OCI-LY1 (cell line): Measurements from ENCODE around the gene TECPR2.

Experiments used
- H2AFZ ChIP-seq: fragments of 200-600 bp; sonication (generic), shearing (Covaris generic); 2 replicates; pipeline ENCODE4 v1.6.0; 2014; ENCODE audit warnings: antibody characterized with exemption, mild to moderate bottlenecking, low read length
- H3F3A ChIP-seq: fragments of 200-600 bp; sonication (generic), shearing (Covaris generic); 2 replicates; pipeline ENCODE4 v1.6.0; 2014; ENCODE audit warnings: mild to moderate bottlenecking, antibody characterized with exemption, low read length, moderate library complexity; ENCODE audit not compliant: insufficient read depth
- H3K27ac ChIP-seq: fragments of 200-600 bp; sonication (generic); 2 replicates; pipeline ENCODE4 v1.5.1; 2014; ENCODE audit warnings: low read length, mixed run types, mild to moderate bottlenecking, low read depth; ENCODE audit not compliant: poor library complexity, severe bottlenecking
- H3K27me3 ChIP-seq: fragments of 200-600 bp; sonication (generic); 2 replicates; pipeline ENCODE4 v1.6.0; 2014; ENCODE audit warnings: antibody characterized with exemption, mild to moderate bottlenecking, low read length, moderate library complexity; ENCODE audit not compliant: insufficient read depth
- H3K36me3 ChIP-seq: fragments of 200-600 bp; sonication (generic); 2 replicates; pipeline ENCODE4 v1.6.1; 2014; ENCODE audit warnings: mild to moderate bottlenecking, antibody characterized with exemption, low read length, moderate library complexity, mixed read lengths; ENCODE audit not compliant: insufficient read depth
- H3K4me1 ChIP-seq: fragments of 200-600 bp; sonication (generic); 2 replicates; pipeline ENCODE4 v1.5.1; 2014; ENCODE audit warnings: mild to moderate bottlenecking, low read length, moderate library complexity; ENCODE audit not compliant: insufficient read depth, severe bottlenecking
- H3K4me2 ChIP-seq: fragments of 200-600 bp; sonication (generic), shearing (Covaris generic); 2 replicates; pipeline ENCODE4 v1.6.1; 2014; ENCODE audit warnings: low read length
- H3K4me3 ChIP-seq: fragments of 200-600 bp; sonication (generic); 2 replicates; pipeline ENCODE4 v1.5.1; 2014; ENCODE audit warnings: low read length, low read depth, mild to moderate bottlenecking, mixed read lengths; ENCODE audit not compliant: poor library complexity, severe bottlenecking
- H3K79me2 ChIP-seq: fragments of 200-600 bp; shearing (Covaris generic); 2 replicates; pipeline ENCODE4 v1.6.1; 2016; ENCODE audit warnings: mixed run types, low read length, mixed read lengths; ENCODE audit not compliant: insufficient read depth
- H3K9ac ChIP-seq: fragments of 200-600 bp; sonication (generic), shearing (Covaris generic); 2 replicates; pipeline ENCODE4 v1.6.1; 2014; ENCODE audit warnings: mild to moderate bottlenecking, low read length, mixed read lengths
- H3K9me2 ChIP-seq: fragments of 200-600 bp; sonication (generic), shearing (Covaris generic); 2 replicates; pipeline ENCODE4 v1.6.1; 2014; ENCODE audit warnings: low read depth, mild to moderate bottlenecking, low read length, mixed read lengths
- H3K9me3 ChIP-seq: fragments of 200-600 bp; shearing (Covaris generic); 2 replicates; pipeline ENCODE4 v1.6.1; 2014; ENCODE audit warnings: low read length, mixed read lengths
- H4K20me1 ChIP-seq: fragments of 200-600 bp; sonication (generic), shearing (Covaris generic); 2 replicates; pipeline ENCODE4 v1.6.0; 2016; ENCODE audit warnings: mild to moderate bottlenecking, low read length; ENCODE audit not compliant: insufficient read depth
- CTCF ChIP-seq: fragments of 200-600 bp; sonication (generic), shearing (Covaris generic); IDR thresholded peaks from 2 replicates; pipeline ENCODE4 v1.5.1; 2017; ENCODE audit warnings: mild to moderate bottlenecking, antibody characterized with exemption, low read length, moderate library complexity, mixed read lengths
- EZH2 ChIP-seq: fragments of 200-600 bp; sonication (generic), shearing (Covaris generic); IDR thresholded peaks from 2 replicates; pipeline ENCODE4 v1.8.0; 2017; ENCODE audit warnings: borderline replicate concordance, mixed run types, mild to moderate bottlenecking, antibody characterized with exemption, low read length, moderate library complexity, mixed read lengths

The TECPR2 gene

GRCh38 chr14:102437997-102438915 is 75.5 kb downstream of the TECPR2 start:
- Histone ChIP-seq H3K27ac (no peak overlapping the region), H3K4me1 (peaks cover 4% of the 10 kb centered on the region), H3K27me3 (no peaks in the 10 kb centered on the region), H3K36me3 (peaks cover 4% of the 10 kb centered on the region; the same call in 1 of the 2 replicates), H3K9ac (no peak overlapping the region), H4K20me1 (no peaks in the 10 kb centered on the region), H3K4me3 (peak overlapping the region; percentile 15), H3K79me2 (no peaks in the 10 kb centered on the region), H3K4me2 (peak overlapping the region; percentile 48), H3K9me2 (no peaks in the 10 kb centered on the region), H3K9me3 (no peaks in the 10 kb centered on the region), H2AFZ (no peak overlapping the region), H3F3A (no peaks in the 10 kb centered on the region)
- TF ChIP-seq EZH2, result no peak
- peak; percentile 53 for TF ChIP-seq CTCF

- no peak for TF ChIP-seq CTCF
- TF ChIP-seq EZH2, result no peak
- no peaks in the 10 kb centered on the region for H4K20me1 ChIP-seq
- no peak overlapping the region for H3K4me2 ChIP-seq
- peaks cover 4% of the 10 kb centered on the region for H3K4me1 ChIP-seq
- H2AFZ ChIP-seq, result no peak overlapping the region
- H3K9ac ChIP-seq, result no peak overlapping the region
- H3K27me3 ChIP-seq, result no peaks in the 10 kb centered on the region
- H3K27ac ChIP-seq, result no peak overlapping the region
- H3K4me3 ChIP-seq, result no peak overlapping the region
- H3K36me3 ChIP-seq, result peaks cover 4% of the 10 kb centered on the region; the same call in 1 of the 2 replicates
- H3K79me2 ChIP-seq, result no peaks in the 10 kb centered on the region
- no peaks in the 10 kb centered on the region for H3F3A ChIP-seq
- H3K9me3 ChIP-seq, result no peaks in the 10 kb centered on the region
- H3K9me2 ChIP-seq, result no peaks in the 10 kb centered on the region
Observed at GRCh38 chr14:102439556-102439955, 76.8 kb downstream of the TECPR2 start.

- no peak overlapping the region for H3K27ac ChIP-seq
- no peaks in the 10 kb centered on the region for H3F3A ChIP-seq
- no peak overlapping the region for H3K4me3 ChIP-seq
- no peak overlapping the region for H3K4me2 ChIP-seq
- H3K9me3 ChIP-seq, result no peaks in the 10 kb centered on the region
- no peak overlapping the region for H2AFZ ChIP-seq
- no peaks in the 10 kb centered on the region for H4K20me1 ChIP-seq
- H3K9ac ChIP-seq, result no peak overlapping the region
- H3K9me2 ChIP-seq, result no peaks in the 10 kb centered on the region
- no peaks in the 10 kb centered on the region for H3K79me2 ChIP-seq
- H3K36me3 ChIP-seq, result peaks cover 4% of the 10 kb centered on the region; the same call in 1 of the 2 replicates
- peaks cover 4% of the 10 kb centered on the region for H3K4me1 ChIP-seq
- H3K27me3 ChIP-seq, result no peaks in the 10 kb centered on the region
- no peak for TF ChIP-seq EZH2
- TF ChIP-seq CTCF, result no peak
Observed at GRCh38 chr14:102440392-102440791, 77.7 kb downstream of the TECPR2 start.
